HG03064 (cell line): ENCODE results near the gene FAM110A.
"Not testable (repeated sequence)": the region's sequence is repeated elsewhere in the genome, so short reads cannot be mapped to it uniquely, and the experiment has no call there.

Experiments
- ATAC-seq: cut with Tn5 transposase; IDR thresholded peaks from one replicate; pipeline ENCODE4 v1.9.1; 2021; ENCODE audit warnings: low read depth; ENCODE audit not compliant: unreplicated experiment

The FAM110A gene

DNA sequence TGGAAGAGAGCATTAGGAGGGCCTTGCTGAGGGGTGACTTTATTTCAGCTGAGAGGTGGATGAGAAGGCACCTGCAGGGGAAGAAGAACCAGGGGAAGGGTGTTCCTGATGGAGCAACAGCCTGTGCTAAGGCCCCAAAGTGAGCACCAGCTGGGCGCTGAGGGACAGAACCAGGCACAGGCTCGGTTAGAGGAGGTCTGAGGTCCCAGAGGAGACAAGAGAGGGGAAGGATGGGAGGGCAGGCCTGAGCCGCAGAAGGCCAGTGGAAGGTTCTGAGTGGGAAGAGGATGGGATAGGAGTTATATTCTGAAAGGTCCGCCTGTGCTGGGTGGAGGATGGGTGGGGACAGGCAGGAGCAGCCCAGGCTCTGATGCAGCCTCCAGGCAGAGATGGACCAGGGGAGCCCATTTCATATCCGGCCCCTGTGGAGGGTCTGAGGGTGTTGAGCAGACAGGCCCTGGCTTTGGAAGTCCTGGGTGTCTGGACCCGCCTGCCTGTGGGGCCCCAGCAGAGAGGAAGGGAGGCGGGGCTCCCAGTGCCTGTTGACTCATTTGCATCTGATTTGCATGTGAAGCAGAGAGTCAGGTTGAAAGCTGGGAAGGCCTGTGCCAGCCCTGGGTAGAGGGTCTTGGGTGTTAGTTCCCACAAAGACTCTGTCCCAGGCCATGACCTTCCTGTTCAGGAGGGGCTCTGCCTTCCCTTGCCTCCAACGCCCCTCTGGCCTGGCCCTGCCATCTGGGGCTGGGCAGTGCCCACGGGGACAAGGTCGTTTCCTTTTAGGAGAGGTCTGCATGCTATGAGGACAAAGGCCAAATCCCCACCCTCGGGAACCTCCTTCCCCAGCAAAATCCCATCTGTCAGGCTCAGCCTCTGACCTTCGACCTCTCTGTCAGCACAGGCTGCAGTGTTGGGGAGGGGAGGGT lies 10.6 kb upstream of the FAM110A start:
- ATAC-seq: no peak

DNA sequence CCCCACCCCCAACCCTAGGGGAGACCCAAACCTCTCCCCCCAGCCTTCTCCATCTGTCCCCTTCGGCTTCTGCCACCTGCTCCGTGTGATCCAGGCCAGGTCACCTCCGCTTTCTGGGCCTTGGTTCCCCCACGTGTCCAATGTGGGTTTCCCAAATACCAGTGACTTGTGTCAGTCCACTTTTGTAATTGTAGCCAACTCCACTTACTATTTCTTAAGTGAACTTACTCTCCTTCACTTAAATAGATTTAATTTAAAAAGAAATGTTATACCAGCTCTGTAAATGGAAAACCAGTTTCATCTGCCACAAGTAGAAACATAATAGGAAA lies 10.0 kb upstream of the FAM110A start:
- ATAC-seq: no peak

DNA sequence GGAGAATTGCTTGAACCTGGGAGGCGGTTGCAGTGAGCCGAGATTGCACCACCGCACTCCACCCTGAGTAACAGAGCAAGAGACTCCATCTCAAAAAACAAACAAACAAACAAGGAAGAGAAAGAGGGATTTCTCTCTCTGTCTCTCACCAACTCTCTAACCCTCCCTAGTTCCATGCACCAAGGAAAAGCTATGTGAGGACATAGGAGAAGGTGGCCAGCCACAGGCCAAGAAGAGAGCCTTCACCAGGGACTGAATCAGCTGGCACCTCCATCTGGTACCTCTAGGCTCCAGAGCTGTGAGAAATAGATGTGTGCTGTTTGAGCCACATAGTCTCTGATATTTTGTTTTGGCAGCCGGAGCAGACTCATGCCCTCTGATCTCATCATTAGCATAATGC lies 9.0 kb upstream of the FAM110A start:
- no peak for ATAC-seq

DNA sequence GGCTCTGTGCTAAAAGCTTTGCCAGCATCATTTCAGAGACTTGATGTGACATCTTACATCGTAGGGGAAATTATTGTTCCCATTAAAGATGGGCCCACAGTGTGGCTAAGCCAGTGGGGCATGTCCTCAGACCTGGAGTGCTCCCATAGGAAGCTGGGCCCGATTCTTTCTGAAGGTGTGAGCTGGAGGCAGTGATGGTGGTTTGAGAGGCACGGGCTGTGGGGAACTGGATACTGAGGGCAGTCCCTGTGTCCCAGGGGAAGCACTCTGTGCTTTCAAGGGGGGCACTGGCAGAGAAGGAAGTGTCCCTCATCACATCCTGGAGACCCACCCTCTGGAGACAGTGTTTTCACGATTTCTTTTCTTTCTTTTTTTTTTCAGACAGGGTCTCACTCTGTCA lies 8.6 kb upstream of the FAM110A start:
- no peak for ATAC-seq

DNA sequence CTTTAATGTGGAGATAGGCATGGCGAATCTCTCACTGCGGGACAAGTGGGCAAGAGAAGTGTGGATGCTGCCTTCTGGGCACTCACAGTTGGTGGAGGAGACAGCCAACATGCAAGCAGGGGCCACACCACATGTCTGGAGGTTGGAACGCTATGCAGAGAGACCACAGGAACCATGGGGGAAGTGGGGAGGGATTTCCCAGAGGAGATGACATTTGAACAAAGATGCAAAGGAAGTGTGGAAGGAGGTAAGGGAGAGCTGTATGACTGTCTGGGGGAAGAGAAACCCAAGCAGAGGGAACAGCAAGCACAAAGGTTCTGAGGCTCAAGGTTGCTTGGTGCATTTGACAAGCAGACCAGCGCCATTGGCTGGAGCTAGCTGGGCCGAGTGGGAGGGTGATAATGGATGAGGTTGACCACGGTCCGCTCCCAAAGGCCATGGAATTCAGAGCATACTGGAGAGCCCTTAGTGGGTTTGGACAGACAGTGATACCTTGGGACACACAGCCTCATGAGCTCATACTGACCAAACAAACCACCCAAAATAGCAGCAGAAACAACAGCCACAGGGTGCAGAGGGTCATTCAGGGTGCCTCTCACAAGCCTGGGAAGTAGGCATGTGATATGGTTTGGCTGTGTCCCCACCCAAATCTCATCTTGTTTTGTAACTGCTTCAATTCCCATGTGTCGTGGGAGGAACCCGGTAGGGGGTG lies 7.6 kb upstream of the FAM110A start:
- no peak for ATAC-seq

DNA sequence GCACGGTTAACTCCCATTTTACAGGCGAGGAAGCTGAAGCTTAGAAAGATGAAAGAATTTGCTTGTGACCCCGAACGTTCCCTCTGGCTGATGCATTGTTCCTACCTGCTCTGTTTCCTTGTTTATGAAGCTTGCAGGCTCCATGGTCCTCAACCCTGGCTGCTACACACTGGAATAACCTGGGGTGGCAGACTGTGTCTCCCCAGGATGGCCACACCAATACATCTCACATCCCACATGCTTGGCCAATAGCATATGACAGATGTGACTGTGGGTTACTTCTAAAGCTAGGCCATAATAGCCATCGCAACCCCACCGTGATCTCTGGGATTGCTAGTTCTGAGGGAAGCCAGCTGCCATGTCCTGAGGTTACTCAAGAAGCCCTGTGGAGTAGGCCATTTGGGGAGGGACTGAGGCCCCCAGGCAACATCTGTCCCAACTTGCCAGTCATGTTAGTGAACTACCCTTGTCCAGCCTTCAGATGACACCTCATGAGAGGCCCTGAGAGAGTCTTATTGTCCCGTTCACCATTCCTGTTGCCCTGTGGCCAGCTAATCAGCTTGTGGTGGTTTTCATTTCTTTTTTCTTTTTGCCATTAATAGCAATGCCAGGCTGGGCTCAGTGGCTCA lies 6.7 kb upstream of the FAM110A start:
- no peak for ATAC-seq

DNA sequence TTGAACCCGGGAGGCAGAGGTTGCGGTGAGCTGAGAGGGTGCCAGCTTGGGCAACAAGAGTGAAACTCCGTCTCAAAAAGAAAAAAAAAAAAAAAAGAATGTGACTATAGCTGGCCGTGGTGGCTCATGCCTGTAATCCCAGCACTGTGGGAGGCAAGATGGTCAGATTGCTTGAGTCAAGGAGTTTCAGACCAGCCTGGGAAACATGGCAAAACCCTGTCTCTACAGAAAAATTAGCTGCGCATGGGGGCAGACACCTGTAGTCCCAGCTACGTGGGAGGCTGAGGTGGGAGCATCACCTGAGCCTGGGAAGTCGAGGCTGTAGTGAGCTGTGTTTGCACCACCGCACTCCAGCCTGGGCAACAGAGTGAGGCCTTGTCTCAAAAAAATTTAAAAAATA lies 5.5 kb upstream of the FAM110A start:
- not testable (repeated sequence) for ATAC-seq

DNA sequence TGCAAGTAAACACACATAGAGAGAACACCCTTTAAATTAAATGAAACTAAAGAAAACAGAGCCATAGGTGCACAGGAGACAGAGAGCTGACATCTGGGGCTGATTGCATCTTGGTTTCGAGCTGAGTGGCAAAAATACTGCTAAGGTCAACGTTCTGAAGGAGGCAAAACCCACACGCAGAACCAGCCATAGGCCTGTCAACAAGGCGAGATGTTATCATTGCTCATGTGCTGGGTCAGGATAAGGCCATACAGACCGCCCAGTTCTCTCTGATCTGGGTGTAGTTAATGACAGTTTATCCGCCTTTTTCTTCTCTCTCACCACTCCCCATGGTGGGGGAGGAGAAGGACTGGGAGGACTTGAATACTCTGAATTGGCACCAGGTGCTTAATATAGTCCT lies 4.5 kb upstream of the FAM110A start:
- ATAC-seq: no peak

DNA sequence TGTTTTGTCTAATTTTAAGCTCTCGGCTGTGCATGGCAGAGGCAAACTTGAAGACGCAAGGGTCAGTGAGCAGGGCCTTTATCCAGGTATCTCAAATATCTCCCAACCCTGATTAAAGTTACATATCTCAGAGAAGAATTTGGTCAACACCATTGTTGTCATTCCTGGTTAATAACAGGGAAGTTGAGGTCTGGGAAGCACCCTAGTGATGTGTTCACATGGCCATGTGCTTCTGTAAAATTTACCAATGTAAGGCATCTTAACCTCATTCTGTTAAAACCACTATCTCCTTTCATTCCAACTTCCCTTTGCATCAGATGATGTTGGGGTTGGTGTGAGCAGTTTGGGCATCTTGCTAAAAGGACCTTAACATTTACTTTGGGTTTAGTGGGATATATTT lies 4.0 kb upstream of the FAM110A start:
- no peak for ATAC-seq

DNA sequence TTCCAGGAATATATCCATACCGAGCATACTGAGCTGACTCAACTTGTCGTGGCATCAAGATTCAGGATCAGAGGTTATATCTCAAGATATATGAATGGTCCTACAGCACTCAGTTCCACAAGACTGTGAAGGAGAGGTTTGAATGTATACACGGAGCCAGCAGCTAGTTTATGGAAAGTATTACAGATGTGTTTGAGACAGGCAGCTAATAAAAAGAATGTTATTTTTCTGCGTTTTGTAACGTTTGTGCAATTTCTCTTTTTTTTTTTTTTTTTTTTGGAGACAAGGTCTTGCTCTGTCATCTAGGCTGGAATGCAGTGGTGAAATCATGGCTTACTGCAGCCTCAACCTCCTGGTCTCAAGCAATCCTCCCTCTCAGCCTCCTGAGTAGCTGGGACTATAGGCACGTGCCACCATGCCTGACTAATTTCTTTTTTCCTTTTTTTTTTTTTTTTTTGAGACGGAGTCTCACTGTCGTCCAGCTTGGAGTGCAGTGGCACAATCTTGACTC lies 3.4 kb upstream of the FAM110A start:
- no peak for ATAC-seq

DNA sequence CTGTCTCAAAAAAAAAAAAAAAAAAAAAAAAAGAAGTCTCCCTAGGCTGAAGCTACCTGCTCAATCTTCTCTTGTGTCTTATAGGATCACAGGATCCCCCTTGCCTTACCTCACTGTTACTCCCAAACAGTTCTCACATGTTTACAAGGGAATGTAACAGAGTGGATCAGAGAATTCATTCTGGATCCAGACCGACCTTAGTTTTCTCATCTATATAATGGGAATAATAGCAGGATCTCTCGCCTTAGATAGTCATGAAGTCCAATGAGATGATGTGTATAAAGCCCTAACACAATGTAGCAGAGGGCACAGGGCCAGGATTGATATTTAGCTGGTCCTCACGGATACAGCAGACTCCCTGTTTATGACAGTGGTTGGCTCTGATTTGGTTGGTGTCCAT lies 2.3 kb upstream of the FAM110A start:
- ATAC-seq: no peak

DNA sequence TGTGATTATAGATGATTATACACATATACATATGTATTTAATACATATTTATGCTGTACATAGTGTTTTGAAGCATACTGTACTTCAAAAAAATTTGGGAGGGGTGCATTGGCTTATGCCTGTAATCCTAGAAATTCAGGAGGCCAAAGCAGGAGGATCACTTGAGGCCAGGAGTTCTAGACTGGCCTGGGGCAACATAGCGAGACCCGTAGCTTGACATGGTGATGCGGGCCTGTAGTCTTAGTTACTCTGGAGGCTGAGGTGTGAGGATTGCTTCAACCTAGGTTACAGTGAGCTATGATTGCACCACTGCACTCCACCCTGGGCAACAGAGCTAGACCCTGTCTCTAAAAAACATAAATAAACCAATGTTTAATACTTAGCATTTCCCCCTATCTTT lies 1.6 kb upstream of the FAM110A start:
- ATAC-seq: no peak

DNA sequence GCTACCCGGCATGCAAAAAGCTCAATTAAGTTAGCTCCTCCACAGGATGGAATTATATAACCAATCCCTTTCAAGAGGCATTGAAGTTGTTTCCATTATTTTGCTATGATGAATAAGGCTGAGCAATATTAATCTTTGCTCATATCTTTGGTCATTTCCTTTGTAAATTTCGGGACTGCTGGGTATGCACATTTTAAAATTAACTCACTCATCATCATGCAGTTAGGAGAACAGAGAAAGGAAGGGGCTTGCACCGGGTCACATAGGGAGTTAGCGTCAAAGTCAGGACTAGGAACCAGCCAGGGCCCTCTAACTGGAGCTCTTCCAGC lies 430 bp upstream of the FAM110A start:
- ATAC-seq: no peak

DNA sequence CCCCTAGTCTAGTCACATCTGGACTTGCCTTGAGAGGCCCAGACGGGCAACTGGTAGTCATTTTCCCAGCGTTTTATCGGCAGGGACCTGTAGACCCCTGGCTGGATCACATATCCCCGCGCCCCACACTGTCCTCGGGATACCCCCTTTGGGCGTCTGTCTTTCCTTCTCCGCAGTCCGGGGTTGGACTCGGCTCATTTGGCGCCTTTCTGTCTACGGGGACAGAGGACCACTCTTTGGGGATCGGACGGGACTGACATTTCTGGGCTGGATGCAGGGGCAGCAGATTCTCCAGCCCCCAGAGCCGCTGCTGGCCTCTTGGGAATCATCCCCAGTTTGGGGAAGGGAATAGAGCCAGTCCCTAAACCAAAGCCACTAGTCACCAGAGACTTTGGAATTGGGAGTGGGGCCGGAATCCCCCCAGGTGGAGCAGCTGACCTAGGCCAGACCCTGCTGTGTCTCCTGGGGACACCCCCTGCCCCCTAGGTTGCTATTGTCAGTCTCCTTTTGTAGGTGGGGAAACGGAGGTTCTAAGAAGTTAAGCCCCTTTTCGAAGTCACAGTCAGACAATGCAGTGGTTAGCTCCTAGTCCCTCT lies 734 bp downstream of the FAM110A start:
- no peak for ATAC-seq

DNA sequence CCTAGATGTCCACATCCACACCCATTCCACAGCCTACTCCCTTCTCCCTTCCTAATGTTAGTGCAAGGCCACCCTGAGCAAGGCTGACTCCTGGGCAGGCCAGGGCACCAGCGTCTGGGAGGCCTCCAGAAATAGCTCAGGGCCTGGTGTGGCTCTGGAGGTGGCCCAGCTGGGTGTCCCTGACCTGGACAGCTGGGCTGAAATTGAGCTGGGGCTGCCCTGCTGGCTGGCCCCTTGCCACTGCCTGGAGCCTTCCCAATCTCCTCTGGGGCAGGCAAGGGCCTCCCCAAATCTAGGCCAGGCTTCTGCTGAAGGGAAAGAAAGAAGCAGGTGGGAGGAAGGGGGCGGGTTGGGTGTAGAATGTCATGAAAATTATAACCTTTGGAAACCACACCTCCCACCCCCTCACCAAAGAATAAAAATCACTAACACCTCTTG lies 2.1 kb downstream of the FAM110A start:
- ATAC-seq: no peak

DNA sequence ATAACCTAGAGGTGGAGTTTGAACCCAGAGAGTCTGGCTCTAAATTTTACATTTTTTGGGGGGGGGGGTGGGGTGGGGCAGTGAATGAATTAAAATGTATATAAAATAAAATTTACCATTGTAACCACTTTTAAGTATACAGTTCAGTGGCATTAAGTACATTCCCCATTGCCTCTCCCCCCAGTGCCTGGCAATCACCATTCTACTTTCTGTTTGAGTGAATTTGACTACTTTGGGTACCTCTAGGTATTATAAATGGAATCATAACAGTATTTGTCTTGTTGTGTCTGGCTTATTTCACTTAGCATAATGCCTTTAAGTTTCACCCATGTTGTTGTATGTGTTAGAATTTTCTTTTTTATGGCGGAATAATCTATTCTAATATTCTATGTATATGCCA lies 2.7 kb downstream of the FAM110A start:
- no peak for ATAC-seq

DNA sequence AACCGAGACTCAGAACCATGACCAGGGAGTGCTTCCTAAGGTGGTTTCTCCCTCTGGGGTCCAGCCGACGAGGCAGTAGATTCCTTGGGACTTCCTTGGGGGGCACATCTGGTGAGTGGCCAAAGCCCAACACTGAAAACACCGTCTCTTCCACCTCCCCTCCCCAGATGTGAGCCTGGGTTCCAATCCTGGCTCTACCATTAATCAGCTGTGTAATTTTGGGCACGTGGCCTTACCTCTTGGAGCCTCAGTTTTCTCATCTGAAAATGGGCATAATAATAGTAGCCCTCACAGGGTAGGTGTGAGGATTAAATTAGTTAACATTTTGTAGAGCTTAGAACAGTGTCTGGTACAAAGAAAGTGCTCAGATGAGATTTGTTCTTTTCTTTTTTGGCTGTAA lies 5.5 kb downstream of the FAM110A start:
- no peak for ATAC-seq

DNA sequence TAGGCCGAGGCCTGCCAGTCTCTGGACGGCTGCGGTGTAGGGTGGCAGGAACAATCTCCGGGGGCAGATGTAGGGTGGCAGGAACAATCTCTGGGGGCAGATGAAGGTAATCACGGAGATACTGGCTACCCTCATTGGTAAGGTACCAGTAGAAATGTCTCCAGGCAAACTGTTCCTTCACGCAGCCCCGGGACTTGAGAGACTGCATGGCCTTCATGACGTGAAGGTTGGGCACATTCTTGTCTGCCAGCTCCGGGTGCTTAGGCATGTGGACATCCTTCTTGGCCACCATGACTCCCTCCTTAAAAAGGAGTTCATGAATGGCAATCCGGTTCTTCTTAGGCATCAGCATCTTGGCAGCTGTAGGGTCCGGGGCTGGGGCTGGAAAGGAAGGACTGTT lies 6.1 kb downstream of the FAM110A start:
- no peak for ATAC-seq

DNA sequence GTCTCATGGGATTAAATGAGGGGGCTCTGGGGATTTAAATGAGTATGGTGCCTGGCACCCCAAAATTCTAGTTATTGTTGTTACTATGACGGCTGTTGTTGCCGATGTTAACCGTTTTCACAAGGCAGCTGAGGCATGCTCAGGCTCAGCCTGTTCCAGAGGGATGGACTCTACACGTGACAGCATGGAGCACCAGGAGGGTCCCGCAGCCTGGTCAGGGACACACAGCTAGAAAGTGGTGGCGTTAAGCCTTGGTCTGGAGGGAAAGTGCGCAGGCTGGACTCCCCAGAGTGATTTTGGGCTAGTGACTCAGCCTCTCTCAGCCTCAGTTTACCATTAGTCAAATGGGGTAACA lies 7.0 kb downstream of the FAM110A start:
- ATAC-seq: no peak

DNA sequence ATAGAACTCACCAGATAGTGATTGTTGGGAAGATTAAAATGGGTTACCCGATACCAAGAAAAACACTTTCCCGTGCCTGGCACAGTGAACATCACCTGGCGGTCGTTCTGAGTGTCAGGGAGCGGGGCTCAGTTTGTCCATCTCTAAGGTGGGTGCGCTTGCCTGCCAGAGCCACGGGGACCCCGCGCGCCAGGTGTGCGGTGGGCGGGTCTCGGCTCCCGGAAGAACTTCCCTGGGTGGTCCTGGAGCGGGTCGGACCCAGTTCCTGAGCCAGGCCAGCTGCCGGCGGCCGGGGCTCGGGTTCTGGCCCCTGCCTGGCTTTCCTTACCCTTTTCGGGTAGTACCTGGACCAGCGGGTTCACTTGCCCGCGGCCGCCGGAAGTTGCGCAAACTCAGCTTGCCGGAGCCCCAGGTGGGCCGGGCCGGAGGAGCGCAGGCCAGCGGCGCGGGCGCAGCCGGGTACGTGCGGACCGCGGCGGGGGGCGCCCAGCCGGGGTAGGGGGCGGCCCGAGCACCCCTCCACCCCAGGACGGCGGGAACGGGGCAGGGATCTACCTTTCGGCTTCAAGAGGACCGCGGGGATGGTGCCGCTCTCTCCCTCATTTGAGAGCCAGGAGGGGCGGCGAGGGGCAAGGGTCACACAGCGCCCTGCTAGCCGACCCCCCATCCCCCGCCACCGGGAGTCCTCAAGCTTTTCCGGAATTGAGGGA lies 7.5 kb downstream of the FAM110A start:
- ATAC-seq: no peak
